Activated CD4-positive, alpha-beta T cell treated with anti-CD3 and anti-CD28 coated beads for 48 hours (primary cell): ENCODE results near the gene FGF13.

ENCODE experiments used
- DNase-seq: peaks from one replicate; pipeline ENCODE4 v3.0.0-alpha.2; 2020

The FGF13 gene

DNA sequence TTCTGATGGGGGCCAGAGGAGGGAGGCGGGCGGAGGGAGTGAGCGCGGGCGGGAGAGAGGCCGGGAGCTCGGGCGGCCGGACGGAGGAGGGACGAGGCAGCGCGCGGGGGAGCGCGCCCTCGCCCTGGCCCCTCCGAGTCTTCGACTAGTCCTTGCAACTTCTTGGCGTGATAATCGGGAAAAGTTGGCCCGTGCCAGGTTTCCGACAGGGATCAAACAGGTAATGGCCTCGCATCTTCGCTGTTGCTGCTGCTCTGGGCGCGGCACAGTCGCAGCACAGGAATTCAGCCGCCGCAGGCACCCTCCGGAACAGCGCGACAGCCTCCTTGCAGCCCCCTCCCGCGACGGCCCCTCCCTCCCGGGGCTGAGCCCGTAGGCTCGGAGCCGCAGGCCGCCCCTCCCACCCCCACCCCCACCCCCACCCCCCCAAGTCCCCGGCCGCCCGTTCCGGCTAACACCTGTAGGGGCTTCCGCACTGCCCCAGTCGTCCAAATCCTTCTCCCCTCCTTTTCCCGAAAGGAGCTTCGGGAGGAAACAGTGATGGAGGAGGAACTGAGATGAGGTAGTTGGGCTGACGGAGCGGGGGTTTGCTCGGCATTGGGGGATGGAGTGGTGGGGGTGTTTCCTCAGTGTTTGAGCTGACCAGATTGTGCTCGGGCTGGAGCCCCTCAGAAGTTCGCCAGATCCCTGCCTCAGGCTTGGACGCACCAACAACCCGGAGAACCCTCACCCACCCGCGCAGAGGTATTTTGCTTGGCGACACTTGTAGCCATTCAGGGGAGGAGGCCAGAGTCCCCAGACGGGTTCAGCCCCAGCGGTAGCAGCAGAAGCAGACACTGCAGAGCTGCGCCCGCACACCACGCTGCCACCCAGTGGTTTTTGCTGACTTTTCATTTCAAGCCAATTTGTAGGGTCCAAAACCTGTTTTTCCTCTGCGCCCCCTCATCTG lies at the start of gene FGF13:
Gene FGF13, minus strand, starts transcription at position 319 of the 949 bp plus-strand sequence. CDS start 714 bp downstream, outside the sequence.
- peak; percentile 7 for DNase-seq

- no peak for DNase-seq
These were observed 47.9 kb upstream of the FGF13 start for GRCh38 chrX:138759217-138759943.

GRCh38 chrX:138756234-138756633 lies 44.7 kb upstream of the FGF13 start:
- DNase-seq, result no peak

- no peak for DNase-seq
These were observed 43.3 kb upstream of the FGF13 start for GRCh38 chrX:138754861-138755260.

- no peak for DNase-seq
These were observed 37.0 kb upstream of the FGF13 start for GRCh38 chrX:138748480-138748879.

GRCh38 chrX:138745196-138745595 lies 33.7 kb upstream of the FGF13 start:
- DNase-seq, result peak; percentile 2

- DNase-seq, result no peak
These were observed 30.7 kb upstream of the FGF13 start for GRCh38 chrX:138742217-138742616.

DNA sequence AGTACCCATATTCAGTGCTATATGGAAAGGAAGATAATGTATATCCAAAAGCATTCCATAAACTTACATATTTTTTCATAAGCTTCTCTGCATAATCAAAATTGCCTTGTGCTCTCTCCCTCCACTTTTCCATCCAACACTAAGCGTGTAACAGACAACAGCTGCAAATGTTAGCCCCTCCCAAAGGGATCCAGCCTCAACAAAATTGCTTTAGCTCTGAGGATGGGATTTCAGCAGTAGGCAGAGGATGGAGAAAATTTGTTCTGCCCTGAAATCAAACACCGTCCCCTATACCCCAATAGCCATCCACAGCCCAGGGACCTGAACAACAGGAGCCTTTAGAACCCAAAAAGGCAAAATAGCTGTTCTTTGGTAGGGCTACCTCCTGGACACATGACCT lies 28.8 kb upstream of the FGF13 start:
- DNase-seq, result no peak

- no peak for DNase-seq
These were observed 11.8 kb upstream of the FGF13 start for GRCh38 chrX:138723301-138723700.

- DNase-seq, result no peak
These were observed 7.9 kb upstream of the FGF13 start for GRCh38 chrX:138719396-138719795.

DNA sequence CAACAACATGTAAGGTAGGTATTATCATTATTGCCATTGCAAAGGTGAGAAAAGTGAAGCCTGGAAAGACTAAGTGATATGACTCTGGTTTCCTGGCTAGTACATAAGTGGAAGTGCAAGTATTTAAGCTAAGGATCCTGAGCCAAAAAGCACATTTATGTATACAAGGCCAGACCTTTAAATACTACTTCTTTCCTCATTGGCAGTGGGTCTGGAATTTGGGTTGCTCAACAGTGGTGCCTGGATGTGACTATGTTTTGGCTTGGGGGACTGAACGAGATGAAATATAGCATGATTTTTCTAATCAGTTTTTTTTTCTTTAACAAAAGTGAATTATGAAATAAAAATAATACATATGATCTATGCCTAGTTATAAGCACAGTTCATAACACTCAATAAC lies 7.4 kb upstream of the FGF13 start:
- no peak for DNase-seq

DNA sequence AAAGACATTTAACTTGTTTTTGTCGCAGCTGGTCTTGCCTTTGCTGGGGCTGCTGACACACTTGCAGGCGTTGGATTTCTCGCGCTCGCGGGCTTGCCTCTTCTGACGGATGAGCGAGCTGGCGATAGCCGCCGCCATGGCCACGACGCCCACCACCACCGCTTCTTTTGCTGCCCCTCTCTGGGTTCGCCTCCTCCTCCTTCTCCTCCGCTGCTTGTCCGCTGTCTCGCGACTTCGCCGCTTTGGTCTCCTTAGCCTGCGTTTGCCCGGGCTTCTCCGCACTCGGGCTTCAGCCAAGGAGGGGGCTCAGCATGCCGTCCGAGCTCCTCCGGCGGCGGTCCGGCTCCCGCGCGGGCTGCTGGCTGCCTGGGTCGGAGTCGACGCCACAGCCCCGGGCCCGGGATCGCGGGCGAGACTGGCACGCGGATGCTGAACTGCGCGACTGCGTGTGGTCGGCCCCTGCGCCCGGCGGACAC lies 613 bp downstream of the FGF13 start:
- DNase-seq, result peak; percentile 1

DNA sequence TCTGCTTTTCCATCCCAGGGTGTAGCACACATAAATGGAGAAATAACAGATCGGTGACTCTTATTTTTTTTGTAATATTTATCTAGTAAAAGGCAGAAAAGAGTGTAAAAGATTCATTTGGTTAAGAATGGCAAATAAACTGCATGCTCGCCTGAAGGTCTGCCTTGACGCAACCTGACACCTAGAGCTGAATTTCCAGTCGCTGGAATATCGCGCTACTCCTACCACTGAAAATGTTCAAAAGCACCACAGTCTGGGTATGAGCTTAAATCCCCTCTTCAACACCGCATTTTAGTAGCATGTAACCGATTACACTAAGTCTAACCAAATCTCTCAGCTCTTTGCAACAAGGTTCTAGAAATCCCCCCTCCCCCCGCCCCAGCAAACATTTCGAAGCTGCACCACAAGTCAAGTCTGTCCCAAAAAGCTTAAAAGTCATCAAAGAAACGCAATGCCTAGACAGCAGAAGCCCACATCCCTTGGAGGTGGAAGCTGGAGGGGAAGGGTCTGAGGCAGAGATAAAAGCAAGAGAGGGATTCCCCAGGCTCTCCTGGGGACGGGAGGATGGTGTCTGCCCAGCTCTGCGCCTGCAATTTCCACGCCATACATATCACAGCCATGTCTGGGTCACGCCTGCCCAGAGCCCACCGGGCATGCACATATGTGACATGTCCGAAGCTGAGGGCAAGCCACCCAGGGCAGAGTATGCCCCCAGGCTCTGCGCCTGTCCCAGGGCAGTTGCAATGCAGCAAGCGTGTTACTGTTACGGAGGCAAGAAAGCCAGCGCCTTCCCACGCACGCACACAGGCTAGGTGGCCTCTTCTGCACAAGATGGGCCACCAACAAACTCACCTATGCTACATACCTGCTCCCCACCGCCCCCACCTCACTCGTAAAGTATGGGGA lies 1.4 kb downstream of the FGF13 start:
- peak; percentile 1 for DNase-seq

GRCh38 chrX:138708268-138708667 lies 3.2 kb downstream of the FGF13 start:
- DNase-seq, result no peak

GRCh38 chrX:138704596-138704995 lies 6.9 kb downstream of the FGF13 start:
- DNase-seq, result no peak

GRCh38 chrX:138704101-138704500 lies 7.4 kb downstream of the FGF13 start:
- no peak for DNase-seq

DNA sequence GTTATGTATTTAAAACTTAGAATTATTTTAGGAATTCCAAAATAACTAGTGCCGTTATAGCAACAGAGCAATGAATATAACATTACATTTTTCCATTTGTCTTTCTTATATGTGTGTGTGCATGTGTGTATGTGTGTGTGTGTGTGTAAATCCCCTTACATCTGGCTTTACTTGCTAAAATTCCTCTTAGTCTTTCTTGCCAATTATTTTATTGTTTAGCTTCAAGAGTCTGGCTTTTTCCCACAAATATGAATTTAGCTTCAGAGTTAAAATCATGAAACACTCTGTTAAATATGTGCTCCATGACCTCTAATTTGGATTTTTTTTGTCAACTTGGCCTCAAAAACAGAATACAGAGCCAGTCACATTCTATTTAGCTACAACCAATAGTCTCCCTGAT lies 18.9 kb downstream of the FGF13 start:
- no peak for DNase-seq

GRCh38 chrX:138691186-138691585 lies 20.3 kb downstream of the FGF13 start:
- no peak for DNase-seq

DNA sequence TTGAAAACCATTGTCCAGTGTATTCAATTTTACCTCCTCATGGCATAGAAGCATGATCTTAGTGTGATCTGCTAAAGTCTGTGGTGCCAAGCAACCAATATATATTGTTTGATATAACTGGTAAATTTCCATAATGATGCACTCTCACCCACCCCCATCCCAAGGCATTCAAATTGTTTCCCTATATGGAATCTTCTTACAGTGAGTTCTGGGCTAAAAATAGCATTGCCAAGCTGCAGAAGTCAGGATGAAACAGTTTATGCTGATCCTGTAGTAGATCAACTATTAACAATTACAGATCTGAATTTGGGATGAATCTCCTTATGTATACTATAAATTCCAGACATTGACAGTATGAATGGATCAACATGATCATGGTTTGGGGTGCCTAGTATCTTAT lies 20.9 kb downstream of the FGF13 start:
- DNase-seq, result no peak

- DNase-seq, result no peak
These were observed 27.9 kb downstream of the FGF13 start for GRCh38 chrX:138683600-138683999.

DNA sequence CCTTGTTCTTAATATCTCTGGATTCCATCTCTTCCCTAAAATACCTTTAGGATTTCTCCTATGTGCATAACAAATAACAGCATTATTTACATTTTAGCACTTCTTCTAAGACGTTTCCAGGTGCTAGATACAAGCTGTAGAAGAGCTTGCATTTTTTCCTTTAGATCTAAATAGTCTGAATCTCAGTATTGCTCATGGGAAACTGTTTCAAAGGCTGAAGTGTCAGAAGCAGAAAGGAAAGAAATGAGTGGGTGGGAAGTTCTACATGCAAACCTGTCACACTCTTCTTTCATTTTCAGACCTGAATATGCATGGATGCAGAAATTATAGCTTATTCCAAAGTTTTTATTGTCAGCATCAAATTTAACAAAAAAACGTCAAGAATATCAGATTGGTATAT lies 41.8 kb downstream of the FGF13 start:
- no peak for DNase-seq

- no peak for DNase-seq
These were observed 47.1 kb downstream of the FGF13 start for GRCh38 chrX:138664466-138664865.

- no peak for DNase-seq
These were observed 47.5 kb downstream of the FGF13 start for GRCh38 chrX:138664016-138664415.
